GM19240 (cell line): ENCODE results near the gene RAPGEF1.
"Not testable (repeated sequence)": the region's sequence is repeated elsewhere in the genome, so short reads cannot be mapped to it uniquely, and the experiment has no call there.

Experiments used
- DNase-seq: peaks from one replicate; pipeline ENCODE4 v3.0.0; 2011; ENCODE audit warnings: low spot score; ENCODE audit not compliant: insufficient read length

RAPGEF1 gene

GRCh38 chr9:131670247-131671132, 69.4 kb downstream of the RAPGEF1 start:
- DNase-seq: no peak

GRCh38 chr9:131669269-131670157, 70.4 kb downstream of the RAPGEF1 start:
- DNase-seq: no peak

DNA sequence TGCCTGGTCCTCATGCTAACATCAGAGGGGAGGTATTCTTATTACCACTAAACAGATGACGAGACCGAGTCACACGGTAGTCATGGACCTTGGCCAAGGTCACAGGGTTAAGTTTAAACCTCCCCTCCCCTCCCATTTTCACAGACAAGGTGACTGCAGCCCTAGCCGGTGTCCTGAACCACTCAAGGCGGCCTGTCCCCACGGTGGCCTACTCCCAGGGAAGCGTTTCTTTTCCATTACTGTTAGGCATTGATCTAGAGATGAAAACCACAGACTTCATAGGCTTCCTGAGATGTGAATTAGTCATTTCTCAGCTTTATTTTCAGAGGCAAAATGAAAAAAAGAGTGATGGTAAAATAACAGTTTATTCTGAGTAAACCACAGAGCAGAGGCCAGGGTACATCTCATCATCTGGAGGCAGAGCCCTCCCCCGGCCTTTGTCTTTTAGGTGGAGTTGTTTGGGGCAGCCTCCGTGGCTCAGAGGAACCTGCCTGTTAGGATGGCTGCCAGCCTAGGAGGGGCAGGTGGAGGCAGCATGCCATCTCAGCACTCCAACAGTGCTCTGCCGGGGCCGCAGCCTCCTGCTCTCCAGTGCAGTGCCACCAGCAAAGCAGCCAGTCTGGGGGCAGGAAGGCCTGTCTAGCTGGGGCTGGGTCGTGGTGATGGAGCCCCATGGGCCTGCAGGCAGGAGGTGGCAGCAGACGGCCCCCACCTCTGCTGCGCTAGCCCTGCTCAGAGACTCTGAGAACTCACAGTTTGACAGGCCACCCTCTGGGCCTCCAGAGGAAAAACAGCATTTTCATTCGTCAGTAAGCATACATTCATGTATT, 71.2 kb downstream of the RAPGEF1 start:
- no peak for DNase-seq

DNA sequence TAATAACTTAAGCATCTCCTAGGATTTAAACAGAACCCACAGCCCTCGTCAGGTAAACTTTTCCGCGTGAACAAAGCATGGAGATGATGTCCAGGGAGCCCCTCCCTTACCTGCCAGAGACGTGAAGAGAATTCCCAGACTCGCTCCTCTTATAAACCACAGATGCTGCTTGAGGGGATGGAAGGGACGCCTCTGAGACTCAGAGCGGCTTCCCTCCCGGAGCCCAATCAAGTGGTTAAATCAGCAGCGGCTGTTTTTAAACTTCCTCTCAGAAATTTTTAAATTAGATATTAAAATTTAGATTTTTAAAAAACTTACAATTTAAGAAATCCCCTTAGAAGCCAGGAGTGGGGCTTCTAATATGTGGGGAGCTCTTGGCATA, 71.8 kb downstream of the RAPGEF1 start:
- DNase-seq: no peak

GRCh38 chr9:131667576-131667975, 72.3 kb downstream of the RAPGEF1 start:
- no peak for DNase-seq

- DNase-seq: no peak
These were observed 73.1 kb downstream of the RAPGEF1 start for GRCh38 chr9:131666774-131667173.

GRCh38 chr9:131666029-131666428, 73.8 kb downstream of the RAPGEF1 start:
- DNase-seq: no peak

GRCh38 chr9:131663288-131663687, 76.6 kb downstream of the RAPGEF1 start:
- DNase-seq: no peak

GRCh38 chr9:131662289-131662621, 77.6 kb downstream of the RAPGEF1 start:
- not testable (repeated sequence) for DNase-seq

DNA sequence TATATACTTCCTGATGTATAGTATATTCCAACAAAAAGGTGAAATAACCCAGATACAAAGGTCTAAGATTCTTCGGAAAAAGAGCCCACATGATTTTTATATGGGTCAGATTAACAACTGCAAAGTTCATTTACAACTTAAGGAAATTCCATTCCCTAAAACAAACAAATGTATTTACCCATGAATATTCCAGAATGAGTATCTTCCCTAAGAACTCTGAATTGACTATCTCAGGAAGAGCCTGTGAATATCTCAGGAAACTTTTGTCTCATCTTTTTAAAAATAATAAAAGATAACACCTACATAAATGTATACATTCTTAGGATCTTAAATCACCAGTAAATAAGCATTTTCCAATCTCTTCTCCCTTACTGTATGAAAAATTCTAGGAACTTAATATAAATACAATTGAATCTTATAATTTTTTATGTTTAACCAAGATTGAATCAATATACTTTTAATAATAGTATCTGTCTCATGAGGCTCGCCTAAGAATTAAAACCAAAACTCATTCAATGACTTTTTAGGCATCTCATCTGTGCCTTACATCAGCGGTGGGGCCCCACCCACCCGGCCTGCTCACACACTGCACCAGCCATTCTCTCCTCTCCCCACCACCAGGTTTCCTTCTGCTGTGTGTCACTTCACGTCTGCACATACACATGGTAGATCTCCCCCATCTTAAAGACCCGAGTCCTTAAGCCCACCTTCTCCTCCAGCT, 78.1 kb downstream of the RAPGEF1 start:
- no peak for DNase-seq

- no peak for DNase-seq
These were observed 79.1 kb downstream of the RAPGEF1 start for GRCh38 chr9:131660466-131661405.

DNA sequence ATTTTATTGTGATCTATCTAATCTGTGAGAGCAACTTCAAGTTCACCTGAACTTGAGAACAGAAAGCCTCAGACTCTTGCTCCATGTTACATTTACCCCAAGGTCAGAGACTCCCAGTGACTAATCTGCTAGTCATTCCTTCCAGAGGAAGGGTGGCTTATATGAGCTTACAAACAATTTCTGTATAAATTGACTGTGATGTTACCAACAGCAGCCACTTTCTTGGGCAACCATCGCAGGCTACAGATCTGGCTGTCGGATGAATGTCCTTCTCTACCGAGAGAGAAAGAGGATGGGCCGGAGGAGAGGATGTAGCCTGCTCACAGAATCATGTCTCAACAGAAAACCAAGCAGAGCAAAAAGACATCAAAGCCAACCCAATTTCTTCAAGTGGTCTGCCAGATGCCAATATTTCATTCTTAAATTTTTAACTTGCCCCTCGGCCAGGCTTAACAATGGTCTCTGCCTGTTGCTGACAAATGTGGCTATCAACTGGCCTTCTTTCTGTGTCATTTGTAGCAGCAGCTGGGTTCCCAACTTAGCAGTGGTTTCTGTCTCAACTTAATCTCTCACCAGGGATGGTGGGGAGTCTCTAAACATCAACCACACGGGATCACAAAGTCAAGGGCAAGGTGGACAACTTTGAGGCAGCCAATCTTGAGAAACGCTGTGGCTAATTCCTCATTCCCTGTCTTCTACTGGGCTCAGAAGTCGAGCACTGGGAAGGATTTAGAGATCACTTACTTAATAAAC, 81.3 kb downstream of the RAPGEF1 start:
- DNase-seq: no peak

- DNase-seq: no peak
These were observed 81.9 kb downstream of the RAPGEF1 start for GRCh38 chr9:131657940-131658339.

GRCh38 chr9:131657456-131657855, 82.4 kb downstream of the RAPGEF1 start:
- DNase-seq: no peak

GRCh38 chr9:131657037-131657377, 82.9 kb downstream of the RAPGEF1 start:
- DNase-seq: no peak

DNA sequence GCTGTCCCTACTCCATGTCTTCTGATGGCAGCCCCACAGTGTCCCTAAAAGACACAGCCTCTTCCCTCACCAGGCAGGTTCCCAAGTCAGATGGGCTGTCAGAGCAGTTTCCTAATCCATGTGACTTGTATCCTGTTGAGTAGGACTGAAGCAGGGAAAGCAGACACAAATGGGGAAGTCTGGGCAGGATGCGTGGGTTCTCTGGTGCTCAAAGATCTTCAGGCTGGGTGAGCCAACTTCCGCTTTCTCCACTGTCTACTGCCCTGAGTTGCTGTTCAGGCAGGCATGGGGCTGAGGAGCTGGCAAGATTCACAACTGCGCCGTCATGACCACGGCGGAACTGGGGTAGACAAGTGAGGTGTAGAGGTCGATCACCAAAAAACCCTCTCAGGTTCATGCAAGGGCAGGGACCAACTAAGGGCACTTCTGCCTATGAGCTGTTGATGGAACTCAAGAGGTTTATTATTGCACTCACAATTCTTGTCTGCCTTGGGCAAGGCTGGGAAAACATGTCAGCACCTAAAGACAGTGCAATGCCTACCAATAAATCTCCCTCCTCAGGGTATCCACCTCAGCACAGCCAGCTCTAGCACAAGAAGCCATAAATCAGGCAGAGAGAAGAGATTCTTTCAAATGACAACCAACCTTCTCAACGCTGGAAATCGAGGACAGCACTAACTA, 83.4 kb downstream of the RAPGEF1 start:
- DNase-seq: peak; percentile 53

- DNase-seq: not testable (repeated sequence)
These were observed 85.5 kb downstream of the RAPGEF1 start for GRCh38 chr9:131654369-131654768.

- no peak for DNase-seq
These were observed 88.3 kb downstream of the RAPGEF1 start for GRCh38 chr9:131651599-131651998.

DNA sequence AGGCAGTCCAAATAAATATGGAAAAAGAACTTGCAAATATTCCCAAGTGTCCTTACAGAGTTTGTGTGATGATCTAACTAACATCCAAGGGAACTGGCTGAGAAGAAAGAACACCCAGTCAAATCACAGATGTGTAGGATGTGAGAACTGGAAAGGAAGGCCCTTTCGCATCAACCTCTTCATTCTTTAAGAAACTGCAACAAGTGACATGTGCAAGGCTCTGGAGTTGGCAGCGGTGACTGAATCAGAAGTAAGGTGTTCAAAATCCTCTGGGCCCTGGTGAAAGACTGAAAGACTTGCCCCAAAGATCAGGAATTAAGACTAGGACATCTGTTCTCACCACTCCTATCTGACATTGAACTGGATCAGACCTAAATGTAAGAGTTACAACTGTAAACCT, 88.7 kb downstream of the RAPGEF1 start:
- DNase-seq: no peak
